B cell (primary cell): ENCODE measurements around the gene COBL. TPM values are rescaled to one million over a fixed set of nuclear protein-coding genes. Genes with fewer than 3 reads are reported as not detected.

ENCODE experiments used
- ATAC-seq: fragments of 200-7000 bp; cut with Tn5 transposase; one replicate; pipeline ENCODE4 v1.10.0; 2021; ENCODE audit warnings: low read depth, mild to moderate bottlenecking, moderate number of reproducible peaks, moderate library complexity
- CTCF ChIA-PET: fragments of 350-600 bp; sonication (Branson Sonifier 250); formaldehyde crosslinking; loops from one replicate; lab custom pipeline; 2021; ENCODE audit warnings: antibody characterized with exemption, inconsistent platforms; lab: Charles Lee
- POLR2A ChIA-PET: fragments of 350-600 bp; sonication (Branson Sonifier 250); formaldehyde crosslinking; loops from one replicate; lab custom pipeline; 2021; ENCODE audit warnings: antibody characterized with exemption; lab: Charles Lee
- DNase-seq: peaks from one replicate; pipeline ENCODE4 v3.0.0; 2013
- H2AFZ ChIP-seq: 2 replicates; pipeline ENCODE4 v1.6.1; 2012; ENCODE audit warnings: mild to moderate bottlenecking, low read depth, low read length; ENCODE audit not compliant: insufficient read depth, poor library complexity, severe bottlenecking
- H3K27ac ChIP-seq, 2 donors: 1 replicate in 1 of 2; 2 replicates in 1 of 2; pipeline ENCODE4 v1.5.1; 2012 to 2013; ENCODE audit warnings: low read length in 2 of 2, mild to moderate bottlenecking in 2 of 2, moderate library complexity in 1 of 2
- H3K27me3 ChIP-seq, 4 experiments: fragments of 200-600 bp in 1 of 4; sonication (generic) in 1 of 4; replicated peaks in 1 of 4; 1 replicate in 2 of 4; 2 replicates in 2 of 4; pipeline versions ENCODE4 v1.6.1 to v1.7.0; 2013 to 2016; ENCODE audit warnings: low read length in 3 of 4, mild to moderate bottlenecking in 2 of 4, mixed read lengths in 1 of 4, moderate library complexity in 1 of 4; ENCODE audit not compliant: insufficient read depth in 4 of 4, control insufficient read depth in 3 of 4; ENCODE audit errors: control extremely low read depth in 1 of 4
- H3K36me3 ChIP-seq, 2 experiments: replicated peaks in 1 of 2; 1 replicate in 1 of 2; 2 replicates in 1 of 2; pipeline versions ENCODE4 v1.6.1 to v1.7.1; 2013; ENCODE audit warnings: low read length in 1 of 2; ENCODE audit not compliant: insufficient read depth in 2 of 2, control insufficient read depth in 1 of 2; ENCODE audit errors: control extremely low read depth in 1 of 2, extremely low read depth in 1 of 2
- H3K4me1 ChIP-seq, 2 donors: fragments of 200-600 bp in 1 of 2; sonication (generic) in 1 of 2; 1 replicate in 1 of 2; 2 replicates in 1 of 2; pipeline versions ENCODE4 v1.5.1 to v1.6.1; 2013 to 2017; ENCODE audit warnings: low read length in 2 of 2; ENCODE audit not compliant: control insufficient read depth in 2 of 2, insufficient read depth in 2 of 2
- H3K4me2 ChIP-seq: replicated peaks from 2 replicates; pipeline ENCODE3; 2012; ENCODE audit warnings: mild to moderate bottlenecking, low read depth, low read length; ENCODE audit not compliant: poor library complexity, severe bottlenecking
- H3K4me3 ChIP-seq, 5 experiments: fragments of 200-600 bp in 1 of 5; sonication (generic) in 1 of 5; 1 replicate in 3 of 5; 2 replicates in 2 of 5; pipeline versions ENCODE4 v1.5.1 to v1.7.0; 2011 to 2016; ENCODE audit warnings: low read length in 4 of 5, mild to moderate bottlenecking in 4 of 5, low read depth in 2 of 5, control low read depth in 1 of 5, moderate library complexity in 1 of 5; ENCODE audit not compliant: insufficient read depth in 1 of 5; ENCODE audit errors: control extremely low read depth in 1 of 5, extremely low read depth in 1 of 5
- H3K79me2 ChIP-seq: fragments of 200-600 bp; sonication (generic); one replicate; pipeline ENCODE4 v1.6.0; 2016; ENCODE audit warnings: low read length; ENCODE audit not compliant: control insufficient read depth, insufficient read depth
- H3K9ac ChIP-seq: fragments of 200-600 bp; sonication (generic); 2 replicates; pipeline ENCODE4 v1.6.1; 2017; ENCODE audit warnings: mild to moderate bottlenecking, low read length, moderate library complexity
- H3K9me3 ChIP-seq, 3 donors: one replicate each; pipeline versions ENCODE4 v1.6.1 to v1.7.1; 2013; ENCODE audit warnings: low read length in 2 of 3; ENCODE audit not compliant: control insufficient read depth in 2 of 3, insufficient read depth in 1 of 3; ENCODE audit errors: control extremely low read depth in 1 of 3
- H4K20me1 ChIP-seq: 2 replicates; pipeline ENCODE4 v1.6.0; 2012; ENCODE audit warnings: mild to moderate bottlenecking, low read length; ENCODE audit not compliant: insufficient read depth, control insufficient read depth, poor library complexity, severe bottlenecking
- H3K27ac Mint-ChIP-seq: one replicate; pipeline ENCODE4 v1.8.0; 2021; ENCODE audit warnings: mixed read lengths
- H3K27me3 Mint-ChIP-seq: one replicate; pipeline ENCODE4 v1.8.0; 2021; ENCODE audit warnings: mixed read lengths
- H3K4me1 Mint-ChIP-seq: one replicate; pipeline ENCODE4 v1.8.0; 2021; ENCODE audit warnings: mixed read lengths
- H3K4me3 Mint-ChIP-seq: one replicate; pipeline ENCODE4 v1.8.0; 2021; ENCODE audit warnings: mixed read lengths
- H3K9me3 Mint-ChIP-seq: one replicate; pipeline ENCODE4 v1.8.0; 2022; ENCODE audit warnings: mixed read lengths; ENCODE audit not compliant: insufficient read depth
- EZH2 ChIP-seq: IDR thresholded peaks from 2 replicates; pipeline ENCODE4 v1.6.1; 2012; ENCODE audit warnings: borderline replicate concordance, low read depth, mild to moderate bottlenecking, moderate library complexity, low read length; ENCODE audit not compliant: insufficient read depth, poor library complexity, severe bottlenecking
- WGBS: methylation state at CpG from one replicate; pipeline ENCODE4 v1.1.5; 2013; ENCODE audit warnings: missing lambda C conversion rate; ENCODE audit not compliant: insufficient coverage; 5-methylcytosine and 5-hydroxymethylcytosine counted together
- intact Hi-C: fragments of 100-400 bp; cut with micrococcal nuclease; formaldehyde crosslinking; loops from one replicate; pipeline ENCODE4 v1.10.0; 2022
- polyA plus RNA-seq: library from polyadenylated mRNA; depleted of rRNA; stranded (reverse); fragments of >200 nt; gene quantifications from 2 replicates; pipeline ENCODE4 v1.2.3, GENCODE V29; 2012
- total RNA-seq, 2 donors: library from RNA; stranded (reverse); fragments of 120-200 nt in 1 of 2; gene quantifications; 1 replicate in 1 of 2; 2 replicates in 1 of 2; pipeline versions ENCODE4 v1.2.3 to v1.2.4, GENCODE V29; 2013 to 2022
- TF ChIP-seq, protein P1 (sequence below): fragments of 200-600 bp; IDR thresholded peaks from one replicate; pipeline ENCODE4 v1.8.0; 2022; ENCODE audit warnings: antibody characterized with exemption, mild to moderate bottlenecking

Gene COBL
- total and polyA plus RNA-seq, 2 donors (not counting 1 experiment from before 2014, with no cell fraction given): not detected

- no peak overlapping the region for H3K9ac ChIP-seq
- ChIA-PET CTCF (interaction anchor here (0.9 to 6.7 kb wide), 2 partner anchors 8 to 12 kb away, joined by 3 to 81 read pairs; no protein-coding TSS in a partner anchor), POLR2A (no interaction called here)
- no peaks in the 10 kb centered on the region for H3K4me1 Mint-ChIP-seq
- H3K36me3 ChIP-seq: no peaks in the 10 kb centered on the region
- H3K4me1 ChIP-seq: no peaks in the 10 kb centered on the region
- H3K4me2 ChIP-seq: no peak overlapping the region
- no peaks in the 10 kb centered on the region for H3K79me2 ChIP-seq
- no peak overlapping the region for H3K4me3 Mint-ChIP-seq
- no peak overlapping the region for H3K4me3 ChIP-seq
- DNase-seq (no peak), ATAC-seq (no peak)
- H3K27me3 Mint-ChIP-seq: peaks cover 11% of the 10 kb centered on the region
- no peak overlapping the region for H3K27ac Mint-ChIP-seq
- WGBS: 100% methylated on average over 1 of the region's 3 CpGs
- H4K20me1 ChIP-seq: no peaks in the 10 kb centered on the region
- H3K9me3 Mint-ChIP-seq: no peaks in the 10 kb centered on the region
- no peak for TF ChIP-seq EZH2
- TF ChIP-seq, protein P1, sequence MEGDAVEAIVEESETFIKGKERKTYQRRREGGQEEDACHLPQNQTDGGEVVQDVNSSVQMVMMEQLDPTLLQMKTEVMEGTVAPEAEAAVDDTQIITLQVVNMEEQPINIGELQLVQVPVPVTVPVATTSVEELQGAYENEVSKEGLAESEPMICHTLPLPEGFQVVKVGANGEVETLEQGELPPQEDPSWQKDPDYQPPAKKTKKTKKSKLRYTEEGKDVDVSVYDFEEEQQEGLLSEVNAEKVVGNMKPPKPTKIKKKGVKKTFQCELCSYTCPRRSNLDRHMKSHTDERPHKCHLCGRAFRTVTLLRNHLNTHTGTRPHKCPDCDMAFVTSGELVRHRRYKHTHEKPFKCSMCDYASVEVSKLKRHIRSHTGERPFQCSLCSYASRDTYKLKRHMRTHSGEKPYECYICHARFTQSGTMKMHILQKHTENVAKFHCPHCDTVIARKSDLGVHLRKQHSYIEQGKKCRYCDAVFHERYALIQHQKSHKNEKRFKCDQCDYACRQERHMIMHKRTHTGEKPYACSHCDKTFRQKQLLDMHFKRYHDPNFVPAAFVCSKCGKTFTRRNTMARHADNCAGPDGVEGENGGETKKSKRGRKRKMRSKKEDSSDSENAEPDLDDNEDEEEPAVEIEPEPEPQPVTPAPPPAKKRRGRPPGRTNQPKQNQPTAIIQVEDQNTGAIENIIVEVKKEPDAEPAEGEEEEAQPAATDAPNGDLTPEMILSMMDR: no peak
- intact Hi-C loops: no loop called here
- H3K27me3 ChIP-seq: no peaks in the 10 kb centered on the region
- no peak overlapping the region for H2AFZ ChIP-seq
- H3K9me3 ChIP-seq: peaks cover 0 to 22% (median 11%) of the 10 kb centered on the region in 3 donors
- H3K27ac ChIP-seq: no peak overlapping the region
Measured at GRCh38 chr7:51150193-51150592, 166.4 kb downstream of the COBL start.

- Histone ChIP-seq H3K4me3 (no peak overlapping the region), H3K27ac (no peak overlapping the region), H2AFZ (no peak overlapping the region), H3K9me3 (peaks cover 0 to 22% (median 11%) of the 10 kb centered on the region in 3 donors), H3K79me2 (no peaks in the 10 kb centered on the region), H3K36me3 (no peaks in the 10 kb centered on the region), H3K4me2 (no peak overlapping the region), H3K27me3 (no peaks in the 10 kb centered on the region), H3K9ac (no peak overlapping the region), H3K4me1 (no peaks in the 10 kb centered on the region), H4K20me1 (no peaks in the 10 kb centered on the region)
- ChIA-PET POLR2A (no interaction called here), CTCF (interaction anchor here (0.9 to 2.1 kb wide), 2 partner anchors 13 to 14 kb away, joined by 4 to 7 read pairs; no protein-coding TSS in a partner anchor)
- Mint-ChIP-seq H3K27me3 (peaks cover 8% of the 10 kb centered on the region), H3K4me1 (no peaks in the 10 kb centered on the region), H3K4me3 (no peak overlapping the region), H3K27ac (no peak overlapping the region), H3K9me3 (no peaks in the 10 kb centered on the region)
- ATAC-seq: no peak
- DNase-seq: no peak
- no peak for TF ChIP-seq EZH2
- TF ChIP-seq, protein P1: no peak
- intact Hi-C loops: no loop called here
- WGBS: 96% methylated on average over 4 of the region's 6 CpGs
Measured at GRCh38 chr7:51148216-51148615, 168.4 kb downstream of the COBL start.
